HG03571 (cell line): Measurements from ENCODE around the gene GLS2.
"Not testable (repeated sequence)": the region's sequence is repeated elsewhere in the genome, so short reads cannot be mapped to it uniquely, and the experiment has no call there.

ENCODE experiments used
- ATAC-seq: cut with Tn5 transposase; IDR thresholded peaks from one replicate; pipeline ENCODE4 v1.9.1; 2021; ENCODE audit not compliant: unreplicated experiment

Gene GLS2

DNA sequence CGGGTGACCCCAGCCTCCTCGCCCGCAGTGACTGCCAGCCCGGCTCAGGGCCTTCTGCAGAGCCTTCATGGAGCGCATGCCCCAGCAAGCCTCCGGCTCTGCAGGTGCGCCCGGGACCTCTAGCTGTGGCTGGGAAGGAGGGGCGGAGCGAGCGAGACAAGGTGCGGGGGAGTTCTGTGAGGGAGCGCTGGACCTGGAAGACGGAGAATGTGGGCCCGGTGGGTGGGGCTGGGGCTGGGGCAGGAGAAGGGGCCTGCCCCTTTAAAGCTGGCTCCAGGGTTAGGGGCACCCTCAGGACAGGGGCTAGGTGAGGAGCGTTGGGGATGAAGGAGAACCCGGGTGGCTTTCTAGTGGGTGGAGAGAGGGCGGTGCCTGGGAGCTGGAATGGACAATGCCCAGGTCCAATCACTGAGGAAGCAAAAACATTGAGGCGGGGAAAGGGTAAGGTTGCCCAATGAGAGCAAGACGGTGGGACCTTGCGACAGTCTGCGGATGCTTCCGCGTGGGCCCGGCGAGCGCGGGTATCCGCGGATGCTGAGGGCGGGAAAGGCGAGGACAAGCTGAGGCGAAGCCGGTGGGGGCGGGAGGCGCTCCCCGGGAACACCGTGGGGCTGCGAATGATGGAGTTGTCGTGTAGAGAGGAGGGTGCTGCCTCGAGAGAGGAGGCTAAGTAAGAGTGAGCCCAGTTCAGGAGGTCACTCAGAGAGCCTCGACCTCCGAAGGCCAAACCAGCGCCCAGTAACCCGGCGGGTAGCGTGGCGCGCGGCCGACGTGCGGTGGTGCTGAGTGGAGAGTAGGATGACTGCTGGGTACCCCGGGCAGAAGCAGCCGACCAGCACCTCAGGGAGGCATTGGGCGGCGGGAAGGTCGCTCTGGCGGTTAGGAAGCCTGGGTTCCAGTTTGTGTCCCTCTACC lies at the start of gene GLS2:
Gene GLS2, minus strand, starts transcription at position 121 of the 915 bp plus-strand sequence. Its CDS starts 43 bp downstream, at position 78.
- peak; percentile 91 for ATAC-seq

DNA sequence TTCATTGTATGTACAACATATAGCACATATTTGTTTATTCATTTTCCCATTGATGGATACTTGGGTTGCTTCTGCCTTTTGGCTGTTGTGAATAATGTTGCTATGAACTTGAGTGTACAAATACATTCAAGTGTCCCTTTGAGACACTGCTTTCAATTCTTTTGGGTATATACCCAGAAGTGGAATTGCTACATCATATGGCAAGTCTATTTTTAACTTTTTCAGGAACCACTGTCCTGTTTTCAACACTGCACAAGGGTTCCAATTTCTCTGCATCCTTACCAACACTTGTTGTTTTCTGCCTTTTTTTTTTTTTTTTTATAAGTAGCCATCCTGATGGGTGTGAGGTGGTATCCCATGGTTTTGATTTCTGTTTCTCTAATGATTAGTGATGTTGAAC lies 49.6 kb upstream of the GLS2 start:
- no peak for ATAC-seq

DNA sequence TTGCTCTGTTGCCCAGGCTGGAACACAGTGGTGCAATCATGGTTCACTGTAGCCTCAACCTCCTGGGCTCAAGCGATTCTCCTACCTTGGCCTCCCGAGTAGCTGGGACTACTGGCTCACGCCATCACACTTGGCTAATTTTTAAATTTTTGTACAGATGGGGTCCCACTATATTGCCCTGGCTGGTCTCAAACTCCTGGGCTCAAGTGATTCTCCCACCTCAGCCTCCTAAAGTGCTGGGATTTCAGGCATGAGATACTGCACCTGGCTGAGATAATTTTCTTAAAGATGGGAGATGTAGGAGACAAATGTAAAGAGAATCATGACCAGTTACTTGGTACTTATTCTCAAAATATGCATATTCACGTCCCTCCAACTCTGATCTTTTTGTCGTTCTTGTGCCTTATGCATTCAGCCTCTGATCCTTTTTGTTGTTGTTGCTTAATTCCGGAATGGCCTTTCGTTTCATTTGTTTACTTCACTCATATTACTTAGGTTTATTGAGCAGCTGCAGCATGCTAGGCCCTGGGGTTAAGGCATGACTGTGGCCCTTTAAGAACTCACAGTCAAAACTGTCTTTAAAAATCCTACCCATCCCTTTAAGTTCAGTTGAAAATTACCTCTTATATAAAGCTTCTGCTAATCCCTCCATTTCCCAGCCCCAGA lies 42.6 kb upstream of the GLS2 start:
- no peak for ATAC-seq

DNA sequence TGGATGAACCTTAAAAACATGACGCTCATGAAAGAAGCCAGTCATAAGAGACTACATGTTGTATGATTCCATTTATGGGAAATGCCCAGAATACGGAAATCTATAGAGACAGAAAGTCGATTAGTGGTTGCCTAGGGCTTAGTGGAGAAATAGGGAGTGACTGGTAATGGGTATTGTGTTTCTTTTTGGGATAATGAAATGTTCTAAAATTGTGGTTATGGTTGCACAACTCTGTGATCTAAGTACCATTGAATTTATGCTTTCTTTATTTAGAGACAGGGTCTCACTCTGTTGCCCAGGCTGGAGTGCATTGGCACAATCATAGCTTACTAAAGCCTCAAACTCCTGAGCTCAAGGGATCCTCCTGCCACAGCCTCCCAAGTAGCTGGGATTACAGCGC lies 41.7 kb upstream of the GLS2 start:
- no peak for ATAC-seq

DNA sequence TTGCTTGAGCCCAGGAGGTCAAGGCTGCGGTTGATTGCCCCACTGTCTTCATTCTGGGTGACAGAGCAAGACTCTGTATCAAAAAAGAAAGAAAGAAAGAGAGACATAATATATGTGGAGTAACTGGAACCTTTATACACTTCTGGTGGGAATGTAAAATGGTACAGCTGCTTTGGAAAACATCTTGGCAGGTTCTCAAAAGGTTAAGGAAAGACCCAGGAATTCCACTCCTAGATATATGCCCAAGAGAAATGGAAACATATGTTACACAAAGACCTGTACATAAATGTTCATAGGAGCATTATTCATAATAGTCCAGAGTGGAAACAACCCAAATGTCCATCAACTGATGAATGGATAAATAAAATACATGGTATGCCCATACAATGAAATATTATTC lies 40.9 kb upstream of the GLS2 start:
- no peak for ATAC-seq

DNA sequence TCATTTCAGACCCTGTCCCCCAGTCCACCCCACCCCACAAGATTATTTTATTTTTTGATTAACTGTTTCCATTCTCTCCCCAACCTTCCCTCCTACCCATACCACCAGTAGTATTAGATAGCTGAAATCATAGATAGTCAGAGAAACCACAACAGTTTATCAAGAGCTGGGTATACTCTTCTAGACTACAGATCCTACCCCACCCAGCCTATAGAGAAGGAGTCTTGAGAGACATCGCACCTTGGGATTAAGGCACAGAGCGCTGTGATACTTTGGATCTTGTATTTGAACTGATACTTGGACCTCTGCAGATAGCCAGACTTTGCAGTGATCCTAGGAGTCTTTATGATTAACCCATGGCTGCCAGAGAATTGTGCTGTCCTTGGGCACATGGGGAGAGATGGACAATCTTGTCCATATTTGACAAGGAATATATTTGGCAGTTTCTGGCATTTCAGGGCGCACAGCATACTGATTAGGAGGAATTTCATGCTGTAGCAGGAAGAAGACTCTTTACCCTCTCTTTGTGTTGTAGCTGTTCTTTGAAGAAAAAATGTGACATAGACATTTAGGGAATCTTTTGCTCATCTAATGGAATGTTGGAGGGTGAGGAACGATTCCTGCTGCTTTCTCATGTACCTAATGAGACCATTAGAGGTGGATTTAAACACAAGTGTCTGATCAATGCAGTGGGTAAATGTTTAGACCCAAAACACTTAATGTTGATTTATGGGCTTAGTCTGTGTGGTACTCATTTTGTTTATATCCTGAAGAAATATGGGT lies 34.6 kb upstream of the GLS2 start:
- no peak for ATAC-seq

DNA sequence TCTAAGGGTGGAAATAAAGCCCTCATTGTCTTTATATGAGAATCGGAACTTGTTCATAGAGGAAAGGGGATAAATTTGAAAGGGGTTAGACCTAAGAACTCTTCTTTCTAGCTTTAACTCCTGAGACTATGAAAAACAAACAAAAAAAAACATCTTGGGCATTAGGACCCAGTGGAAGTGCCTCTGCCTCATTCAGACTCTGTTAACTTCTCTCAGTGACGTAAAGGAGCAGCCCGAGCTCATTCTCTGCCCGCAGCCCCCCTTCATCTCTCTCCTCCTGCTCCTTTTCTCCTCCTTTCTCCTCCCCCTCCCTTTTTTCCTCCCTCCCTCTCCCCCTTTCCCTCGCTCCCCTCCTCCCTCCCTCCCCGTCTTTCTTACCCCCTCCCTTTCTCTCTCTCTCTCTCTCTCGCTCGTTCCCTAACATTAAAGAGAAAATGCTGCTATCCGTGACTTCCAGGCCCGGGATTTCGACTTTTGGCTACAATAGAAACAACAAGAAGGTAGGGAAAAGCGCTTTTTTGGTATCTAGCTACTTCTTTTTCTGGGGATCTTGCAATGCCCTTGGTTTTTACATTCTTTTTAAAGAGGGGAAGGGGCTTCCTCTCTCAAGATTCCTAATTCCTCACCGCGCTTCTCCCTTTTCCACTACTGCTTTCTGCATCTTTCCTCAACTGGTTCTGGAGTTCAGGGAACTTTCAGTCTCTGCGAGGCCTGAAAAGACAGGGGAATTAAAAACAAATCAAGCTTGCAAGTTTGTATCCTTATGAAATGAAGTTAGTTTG lies 33.8 kb upstream of the GLS2 start, which contains the start of gene RBMS2:
Gene RBMS2, plus strand, starts transcription at position 231 of the 782 bp plus-strand sequence. Its CDS starts 204 bp downstream, at position 435.
- no peak for ATAC-seq

DNA sequence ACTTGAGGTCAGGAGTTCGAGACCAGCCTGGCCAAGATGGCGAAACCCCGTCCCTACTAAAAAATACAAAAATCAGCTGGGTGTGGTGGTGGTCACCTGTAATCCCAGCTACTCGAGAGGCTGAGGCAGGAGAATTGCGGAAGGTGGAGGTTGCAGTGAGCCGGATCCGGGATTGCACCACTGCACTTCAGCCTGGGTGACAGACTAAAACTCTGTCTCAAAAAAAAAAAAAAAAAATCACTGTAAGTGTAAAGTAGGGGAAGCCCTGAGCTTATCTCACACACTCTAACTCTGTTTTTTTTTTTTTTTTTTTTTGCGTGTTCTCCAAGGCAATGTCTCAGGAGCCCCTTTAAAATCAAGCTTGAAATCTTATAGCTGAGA lies 33.2 kb upstream of the GLS2 start:
- no peak for ATAC-seq

DNA sequence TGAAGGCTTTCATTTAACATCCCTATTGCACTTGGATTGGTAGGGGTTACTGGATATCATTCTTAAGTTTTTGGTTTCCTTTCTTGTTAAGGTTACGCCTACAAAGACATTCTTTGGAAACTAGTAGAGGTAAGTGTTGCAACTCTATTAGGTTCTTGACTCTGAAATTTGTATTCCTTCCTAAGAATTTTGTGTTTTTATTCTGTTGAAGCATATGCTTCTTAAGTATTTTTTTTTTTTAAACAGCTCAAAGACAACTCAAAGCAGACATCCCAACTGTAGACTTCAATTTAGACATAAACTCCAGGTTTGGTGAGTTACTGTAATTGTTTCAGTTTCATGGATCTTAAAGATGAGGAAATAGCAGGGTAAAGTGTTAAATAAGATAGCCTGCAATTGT lies 32.5 kb upstream of the GLS2 start:
- no peak for ATAC-seq

DNA sequence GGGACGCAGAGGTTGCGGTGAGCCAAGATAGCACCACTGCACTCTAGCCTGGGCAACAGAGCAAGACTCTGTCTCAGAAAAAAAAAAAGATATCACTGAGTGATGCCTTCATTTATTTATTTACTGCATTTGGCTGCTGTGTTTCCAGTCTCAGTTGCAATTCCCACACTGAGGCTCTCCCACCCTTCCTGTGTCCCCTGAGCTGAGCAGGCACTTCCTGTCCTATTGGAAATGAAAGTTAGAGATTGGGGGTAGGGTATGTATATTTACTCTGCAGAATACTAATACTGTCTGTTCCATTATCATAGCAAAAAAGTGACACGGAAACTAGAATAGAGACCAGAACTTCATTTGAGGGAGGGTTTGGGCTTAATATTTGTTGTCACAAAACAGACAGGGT lies 32.1 kb upstream of the GLS2 start:
- ATAC-seq, result no peak

DNA sequence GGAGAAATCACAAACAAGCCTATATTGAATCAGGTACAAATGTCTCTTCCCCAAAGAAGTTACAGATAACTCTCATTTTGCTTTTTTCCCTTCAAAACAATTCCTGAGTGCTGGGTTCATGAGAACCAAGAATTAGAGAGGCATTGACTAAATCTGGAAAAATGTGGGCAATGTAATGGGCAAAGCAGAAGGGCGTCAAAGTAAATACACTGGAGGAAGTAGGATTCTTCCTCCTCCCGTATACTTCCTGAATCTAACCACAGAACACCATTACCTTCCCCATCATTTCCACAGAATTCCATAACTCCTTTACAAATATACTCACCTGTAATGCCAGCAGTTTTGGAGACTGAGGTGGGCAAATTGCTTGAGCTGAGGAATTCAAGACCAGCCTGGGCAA lies 30.6 kb upstream of the GLS2 start:
- no peak for ATAC-seq

DNA sequence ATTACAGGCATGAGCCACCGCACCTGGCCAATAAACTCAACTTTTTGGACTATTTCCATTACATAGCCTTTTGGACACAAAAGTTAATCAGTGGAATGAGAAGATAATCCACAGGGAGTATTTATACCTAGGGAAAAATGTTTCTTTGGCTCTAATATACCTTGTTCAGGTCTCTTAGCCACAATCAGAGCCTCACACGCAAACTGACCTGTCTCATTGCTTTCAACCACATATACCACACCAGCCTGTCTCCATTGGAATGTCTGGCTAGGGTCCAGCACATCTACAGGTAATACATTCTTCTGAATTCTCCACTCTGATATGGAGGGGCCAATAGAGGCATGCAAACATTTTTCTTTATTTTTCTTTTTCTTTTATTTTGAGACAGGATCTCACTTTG lies 29.9 kb upstream of the GLS2 start:
- ATAC-seq, result no peak

DNA sequence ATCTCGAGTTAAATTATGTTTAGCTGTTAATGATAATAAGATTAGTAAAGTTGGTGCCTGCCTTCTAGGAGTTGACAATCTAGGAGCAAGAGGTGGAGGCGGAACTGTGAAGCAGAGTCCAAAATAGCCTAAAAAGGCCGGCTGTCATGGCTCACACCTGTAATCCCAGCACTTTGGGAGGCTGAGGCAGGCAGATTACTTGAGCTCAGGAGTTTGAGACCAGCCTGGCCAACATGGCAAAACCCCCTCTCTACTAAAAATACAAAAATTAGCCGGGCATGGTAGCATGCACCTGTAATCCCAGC lies 26.0 kb upstream of the GLS2 start:
- not testable (repeated sequence) for ATAC-seq

DNA sequence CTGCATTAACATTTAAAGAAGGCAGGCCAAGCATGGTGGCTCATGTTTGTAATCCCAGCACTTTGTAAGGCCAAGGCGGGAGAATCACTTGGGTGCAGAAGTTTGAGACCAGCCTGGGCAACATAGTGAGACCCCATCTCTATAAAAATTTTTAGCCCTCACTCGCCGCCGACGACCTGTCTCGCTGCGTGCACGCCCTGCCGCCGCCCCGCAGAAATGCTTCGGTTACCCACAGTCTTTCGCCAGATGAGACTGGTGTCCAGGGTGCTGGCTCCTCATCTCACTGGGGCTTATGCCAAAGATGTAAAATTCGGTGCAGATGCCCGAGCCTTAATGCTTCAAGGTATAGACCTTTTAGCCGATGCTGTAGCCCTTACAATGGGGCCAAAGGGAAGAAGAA lies 22.8 kb upstream of the GLS2 start:
- no peak for ATAC-seq

DNA sequence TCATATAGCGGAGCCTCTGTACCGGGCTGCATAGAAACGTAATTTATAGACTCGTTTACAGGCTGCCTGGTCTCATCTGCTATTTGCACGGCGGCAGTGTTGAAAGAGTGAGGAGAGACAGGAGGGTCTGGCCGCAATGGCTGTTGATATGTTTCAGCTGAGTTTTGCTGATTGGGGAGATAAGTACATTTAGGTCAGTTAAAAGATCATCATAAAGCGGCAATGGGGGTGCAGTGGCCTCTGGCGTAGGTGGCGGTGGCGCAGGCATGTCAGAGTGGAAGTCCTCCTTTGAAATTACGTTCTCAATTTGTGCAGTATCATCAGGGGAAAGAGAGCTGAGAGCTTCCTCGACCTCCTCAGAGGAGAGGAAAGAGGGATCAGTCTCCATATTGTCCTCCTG lies 11.9 kb upstream of the GLS2 start:
- ATAC-seq, result not testable (repeated sequence)

DNA sequence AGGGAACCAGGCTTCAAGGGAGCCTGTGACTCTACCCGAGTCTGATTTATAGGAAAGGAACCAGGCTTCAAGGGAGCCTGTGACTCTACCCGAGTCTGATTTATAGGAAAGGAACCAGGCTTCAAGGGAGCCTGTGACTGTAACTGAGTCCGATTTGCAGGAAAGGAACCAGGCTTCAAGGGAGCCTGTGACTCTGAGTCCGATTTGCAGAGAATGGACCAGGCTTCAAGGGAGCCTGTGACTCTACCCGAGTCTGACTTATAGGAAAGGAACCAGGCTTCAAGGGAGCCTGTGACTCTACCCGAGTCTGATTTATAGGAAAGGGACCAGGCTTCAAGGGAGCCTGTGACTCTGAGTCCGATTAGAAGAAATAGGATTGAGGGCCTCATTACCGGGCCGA lies 11.5 kb upstream of the GLS2 start:
- not testable (repeated sequence) for ATAC-seq

DNA sequence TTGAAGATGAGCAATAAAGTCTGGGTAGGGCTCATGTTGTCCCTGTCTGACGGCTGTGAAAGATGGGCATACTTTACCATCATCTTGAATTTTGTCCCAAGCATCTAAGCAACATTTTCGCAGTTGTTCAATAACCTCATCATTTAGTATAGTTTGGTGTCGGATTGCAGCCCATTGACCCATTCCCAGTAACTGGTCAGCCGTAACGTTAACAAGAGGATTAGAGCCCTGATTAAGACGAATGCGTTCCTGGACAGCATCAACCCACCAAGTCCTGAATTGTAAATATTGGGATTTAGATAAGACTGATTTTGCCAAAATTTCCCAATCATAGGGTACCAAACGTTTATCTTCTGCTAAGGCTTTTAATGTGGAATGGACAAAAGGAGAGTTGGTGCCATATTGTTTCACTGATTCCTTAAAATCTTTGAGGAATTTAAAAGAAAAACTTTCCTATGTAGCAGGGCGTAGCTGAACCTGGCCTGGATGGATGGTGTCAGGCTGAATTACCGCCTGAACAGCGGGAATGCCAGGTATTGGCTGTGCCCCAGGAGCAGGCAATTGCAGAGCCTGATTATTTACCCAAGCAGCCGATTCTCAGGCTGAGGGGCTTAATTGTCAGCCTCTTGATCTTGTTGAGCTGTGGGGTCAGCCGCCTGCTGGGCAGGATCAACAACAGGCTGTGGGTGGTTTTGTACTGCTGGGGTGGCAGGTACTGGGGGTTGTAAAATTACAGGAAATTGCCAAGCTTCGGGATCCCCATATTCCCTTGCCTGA lies 10.4 kb upstream of the GLS2 start:
- ATAC-seq, result not testable (repeated sequence)

DNA sequence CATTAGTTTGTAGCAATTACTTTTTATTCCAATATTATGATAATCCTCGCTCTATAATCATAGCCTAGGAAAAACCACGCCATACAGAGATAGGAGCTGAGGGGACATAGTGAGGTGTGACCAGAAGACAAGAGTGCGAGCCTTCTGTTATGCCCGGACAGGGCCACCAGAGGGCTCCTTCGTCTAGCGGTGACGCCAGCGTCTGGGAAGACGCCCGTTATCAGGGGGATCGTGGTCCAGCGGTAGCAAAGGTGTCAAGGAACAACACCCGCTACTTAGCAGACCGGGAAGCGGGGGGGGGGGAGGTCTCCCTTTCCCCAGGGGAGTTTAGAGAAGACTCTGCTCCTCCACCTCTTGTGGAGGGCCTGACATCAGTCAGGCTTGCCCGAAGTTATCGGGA lies 8.7 kb upstream of the GLS2 start:
- not testable (repeated sequence) for ATAC-seq

DNA sequence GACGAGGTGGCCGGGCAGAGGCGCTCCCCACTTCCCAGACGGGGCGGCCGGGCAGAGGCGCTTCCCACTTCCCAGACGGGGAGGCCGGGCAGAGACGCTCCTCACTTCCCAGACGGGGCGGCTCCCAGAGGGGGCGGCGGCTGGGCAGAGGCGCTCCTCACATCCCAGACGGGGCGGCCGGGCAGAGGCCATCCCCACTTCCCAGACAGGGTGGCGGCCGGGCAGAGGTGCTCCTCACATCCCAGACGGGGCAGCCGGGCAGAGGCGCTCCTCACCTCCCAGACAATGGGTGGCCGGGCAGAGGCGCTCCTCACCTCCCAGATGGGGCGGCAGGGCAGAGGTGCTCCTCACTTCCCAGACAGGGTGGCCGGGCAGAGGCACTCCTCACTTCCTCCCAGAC lies 6.5 kb upstream of the GLS2 start:
- ATAC-seq, result not testable (repeated sequence)

DNA sequence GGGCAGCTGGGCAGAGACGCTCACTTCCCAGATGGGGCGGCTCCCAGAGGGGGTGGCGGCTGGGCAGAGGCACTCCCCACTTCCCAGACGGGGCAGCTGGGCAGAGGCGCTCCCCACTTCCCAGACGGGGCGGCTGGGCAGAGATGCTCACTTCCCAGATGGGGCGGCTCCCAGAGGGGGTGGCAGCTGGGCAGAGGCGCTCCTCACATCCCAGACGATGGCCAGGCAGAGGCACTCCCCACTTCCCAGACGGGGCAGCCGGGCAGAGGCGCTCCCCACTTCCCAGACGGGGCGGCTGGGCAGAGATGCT lies 6.1 kb upstream of the GLS2 start:
- not testable (repeated sequence) for ATAC-seq
